ENCODE results near the gene BICD1. TPM values are rescaled to one million over a fixed set of nuclear protein-coding genes. Genes with fewer than 3 reads are reported as not detected.

Gene BICD1
- total RNA-seq, 1 donor from 2014 or later = 49.5 TPM

GRCh38 chr12:32252199-32253073 is 145.8 kb downstream of the BICD1 start:
- H3K4me1 Mint-ChIP-seq = peaks cover 37% of the 10 kb centered on the region
- H3K4me3 Mint-ChIP-seq = no peak overlapping the region
- no peak for DNase-seq (ENCODE audit: low read depth, low spot score)
- peaks cover 11% of the 10 kb centered on the region for H3K36me3 Mint-ChIP-seq (ENCODE audit: low read depth)
- H3K9me3 Mint-ChIP-seq = peaks cover 4% of the 10 kb centered on the region
- H3K27me3 Mint-ChIP-seq (ENCODE audit: low read depth) = no peaks in the 10 kb centered on the region
- no peak for TF ChIP-seq CTCF (conservative IDR thresholded peaks at IDR 0.05)
- H3K27ac Mint-ChIP-seq (ENCODE audit: unreplicated experiment) = peak overlapping the region; percentile 11

GRCh38 chr12:32253154-32253790 is 146.6 kb downstream of the BICD1 start:
- no peak for DNase-seq (ENCODE audit: low read depth, low spot score)
- no peak for TF ChIP-seq CTCF (conservative IDR thresholded peaks at IDR 0.05)
- Mint-ChIP-seq H3K36me3 (ENCODE audit: low read depth) (peaks cover 9% of the 10 kb centered on the region), H3K27ac (ENCODE audit: unreplicated experiment) (no peak overlapping the region), H3K4me3 (no peak overlapping the region), H3K9me3 (peaks cover under 1% of the 10 kb centered on the region), H3K4me1 (peaks cover 32% of the 10 kb centered on the region), H3K27me3 (ENCODE audit: low read depth) (no peaks in the 10 kb centered on the region)

GRCh38 chr12:32254260-32254956 is 147.8 kb downstream of the BICD1 start:
- no peaks in the 10 kb centered on the region for H3K27me3 Mint-ChIP-seq (ENCODE audit: low read depth)
- DNase-seq (ENCODE audit: low read depth, low spot score) = no peak
- no peak for TF ChIP-seq CTCF (conservative IDR thresholded peaks at IDR 0.05)
- peaks cover 25% of the 10 kb centered on the region for H3K4me1 Mint-ChIP-seq
- peaks cover 10% of the 10 kb centered on the region for H3K36me3 Mint-ChIP-seq (ENCODE audit: low read depth)
- H3K4me3 Mint-ChIP-seq = no peak overlapping the region
- peaks cover 4% of the 10 kb centered on the region for H3K9me3 Mint-ChIP-seq
- H3K27ac Mint-ChIP-seq (ENCODE audit: unreplicated experiment) = no peak overlapping the region

- Mint-ChIP-seq H3K27ac (ENCODE audit: unreplicated experiment) (no peak overlapping the region), H3K4me1 (peaks cover 18% of the 10 kb centered on the region), H3K4me3 (no peak overlapping the region), H3K27me3 (ENCODE audit: low read depth) (no peaks in the 10 kb centered on the region), H3K36me3 (ENCODE audit: low read depth) (peaks cover 14% of the 10 kb centered on the region), H3K9me3 (peaks cover 4% of the 10 kb centered on the region)
- TF ChIP-seq CTCF (conservative IDR thresholded peaks at IDR 0.05) = no peak
- no peak for DNase-seq (ENCODE audit: low read depth, low spot score)
Measured at GRCh38 chr12:32255588-32255987, 148.9 kb downstream of the BICD1 start.

GRCh38 chr12:32257695-32258496 is 151.2 kb downstream of the BICD1 start:
- no peak for TF ChIP-seq CTCF (conservative IDR thresholded peaks at IDR 0.05)
- no peak overlapping the region for H3K4me3 Mint-ChIP-seq
- no peaks in the 10 kb centered on the region for H3K27me3 Mint-ChIP-seq (ENCODE audit: low read depth)
- no peak for DNase-seq (ENCODE audit: low read depth, low spot score)
- H3K36me3 Mint-ChIP-seq (ENCODE audit: low read depth) = peaks cover 14% of the 10 kb centered on the region
- H3K4me1 Mint-ChIP-seq = peaks cover 18% of the 10 kb centered on the region
- H3K27ac Mint-ChIP-seq (ENCODE audit: unreplicated experiment) = no peak overlapping the region
- peaks cover 4% of the 10 kb centered on the region for H3K9me3 Mint-ChIP-seq
